SK-N-SH (cell line): ENCODE data around the gene ATP6V0E1.

Source experiments
- GABPA ChIP-seq: IDR thresholded peaks from 2 replicates; pipeline ENCODE4 v1.4.0; 2012; ENCODE audit warnings: low read depth, mild to moderate bottlenecking
- RAD21 ChIP-seq: IDR thresholded peaks from 2 replicates; pipeline ENCODE4 v1.6.1; 2012; ENCODE audit warnings: mild to moderate bottlenecking, low read length
- TF ChIP-seq, protein P1 (sequence below): fragments of 200-600 bp; sonication (generic); IDR thresholded peaks from 2 replicates; pipeline ENCODE4 v1.6.1; 2017; ENCODE audit warnings: antibody characterized with exemption, mild to moderate bottlenecking, moderate library complexity
- TF ChIP-seq, protein P2 (sequence below): fragments of 150-350 bp; IDR thresholded peaks from 2 replicates; pipeline ENCODE4 v1.6.1; 2017; ENCODE audit warnings: antibody characterized with exemption, low read length, low read depth, borderline replicate concordance

DNA sequence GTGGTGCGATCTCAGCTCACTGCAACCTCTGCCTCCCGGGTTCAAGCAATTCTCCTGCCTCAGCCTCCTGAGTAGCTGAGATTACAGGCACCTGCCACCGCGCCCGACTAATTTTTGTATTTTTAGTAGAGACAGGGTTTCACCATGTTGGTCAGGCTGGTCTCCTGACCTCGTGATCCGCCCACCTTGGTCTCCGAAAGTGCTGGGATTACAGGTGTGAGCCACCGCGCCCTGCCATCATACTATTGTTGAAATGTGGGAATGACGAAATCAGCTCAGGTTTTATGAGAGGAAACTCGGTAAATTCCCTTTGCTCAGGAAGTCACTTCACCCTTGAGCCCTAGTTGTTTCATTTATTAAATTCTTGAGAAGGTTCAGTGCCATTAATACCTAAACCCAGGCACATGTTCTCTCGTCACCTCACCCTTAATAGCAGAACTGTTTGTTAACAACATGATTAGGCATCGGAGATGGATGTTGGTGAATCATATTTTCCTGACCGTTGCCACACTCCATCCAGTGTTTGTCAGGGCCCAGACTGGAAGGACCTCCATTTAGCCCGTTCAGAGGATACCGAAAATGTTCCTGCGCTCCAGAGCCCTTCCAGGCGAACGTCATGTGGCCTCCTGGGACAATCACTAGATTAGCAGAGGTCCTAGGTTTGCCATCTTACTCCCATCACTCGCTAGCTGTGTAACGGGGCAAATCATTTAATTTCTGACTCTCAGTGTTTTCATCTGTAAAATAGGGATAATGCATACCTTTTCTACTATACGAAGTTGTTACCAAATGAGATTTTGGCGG lies 52.5 kb downstream of the ATP6V0E1 start:
- TF ChIP-seq, protein P1, sequence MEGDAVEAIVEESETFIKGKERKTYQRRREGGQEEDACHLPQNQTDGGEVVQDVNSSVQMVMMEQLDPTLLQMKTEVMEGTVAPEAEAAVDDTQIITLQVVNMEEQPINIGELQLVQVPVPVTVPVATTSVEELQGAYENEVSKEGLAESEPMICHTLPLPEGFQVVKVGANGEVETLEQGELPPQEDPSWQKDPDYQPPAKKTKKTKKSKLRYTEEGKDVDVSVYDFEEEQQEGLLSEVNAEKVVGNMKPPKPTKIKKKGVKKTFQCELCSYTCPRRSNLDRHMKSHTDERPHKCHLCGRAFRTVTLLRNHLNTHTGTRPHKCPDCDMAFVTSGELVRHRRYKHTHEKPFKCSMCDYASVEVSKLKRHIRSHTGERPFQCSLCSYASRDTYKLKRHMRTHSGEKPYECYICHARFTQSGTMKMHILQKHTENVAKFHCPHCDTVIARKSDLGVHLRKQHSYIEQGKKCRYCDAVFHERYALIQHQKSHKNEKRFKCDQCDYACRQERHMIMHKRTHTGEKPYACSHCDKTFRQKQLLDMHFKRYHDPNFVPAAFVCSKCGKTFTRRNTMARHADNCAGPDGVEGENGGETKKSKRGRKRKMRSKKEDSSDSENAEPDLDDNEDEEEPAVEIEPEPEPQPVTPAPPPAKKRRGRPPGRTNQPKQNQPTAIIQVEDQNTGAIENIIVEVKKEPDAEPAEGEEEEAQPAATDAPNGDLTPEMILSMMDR = no peak
- TF ChIP-seq, protein P2, sequence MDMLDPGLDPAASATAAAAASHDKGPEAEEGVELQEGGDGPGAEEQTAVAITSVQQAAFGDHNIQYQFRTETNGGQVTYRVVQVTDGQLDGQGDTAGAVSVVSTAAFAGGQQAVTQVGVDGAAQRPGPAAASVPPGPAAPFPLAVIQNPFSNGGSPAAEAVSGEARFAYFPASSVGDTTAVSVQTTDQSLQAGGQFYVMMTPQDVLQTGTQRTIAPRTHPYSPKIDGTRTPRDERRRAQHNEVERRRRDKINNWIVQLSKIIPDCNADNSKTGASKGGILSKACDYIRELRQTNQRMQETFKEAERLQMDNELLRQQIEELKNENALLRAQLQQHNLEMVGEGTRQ = no peak
- TF ChIP-seq RAD21 = no peak
- TF ChIP-seq GABPA = no peak
